NOMO-1 treated with DMSO at 0.1 percent for 48 hours (cell line): ENCODE data around the gene CCDC188.
A peak's percentile ranks its signal among the peaks of the same experiment; 100 is the strongest.
"Not testable (repeated sequence)": the region's sequence is repeated elsewhere in the genome, so short reads cannot be mapped to it uniquely, and the experiment has no call there.

ENCODE experiments used
- DNase-seq: peaks from one replicate; lab custom pipeline; 2025; ENCODE audit not compliant: unreplicated experiment; lab: John Stamatoyannopoulos, UW

CCDC188 gene

DNA sequence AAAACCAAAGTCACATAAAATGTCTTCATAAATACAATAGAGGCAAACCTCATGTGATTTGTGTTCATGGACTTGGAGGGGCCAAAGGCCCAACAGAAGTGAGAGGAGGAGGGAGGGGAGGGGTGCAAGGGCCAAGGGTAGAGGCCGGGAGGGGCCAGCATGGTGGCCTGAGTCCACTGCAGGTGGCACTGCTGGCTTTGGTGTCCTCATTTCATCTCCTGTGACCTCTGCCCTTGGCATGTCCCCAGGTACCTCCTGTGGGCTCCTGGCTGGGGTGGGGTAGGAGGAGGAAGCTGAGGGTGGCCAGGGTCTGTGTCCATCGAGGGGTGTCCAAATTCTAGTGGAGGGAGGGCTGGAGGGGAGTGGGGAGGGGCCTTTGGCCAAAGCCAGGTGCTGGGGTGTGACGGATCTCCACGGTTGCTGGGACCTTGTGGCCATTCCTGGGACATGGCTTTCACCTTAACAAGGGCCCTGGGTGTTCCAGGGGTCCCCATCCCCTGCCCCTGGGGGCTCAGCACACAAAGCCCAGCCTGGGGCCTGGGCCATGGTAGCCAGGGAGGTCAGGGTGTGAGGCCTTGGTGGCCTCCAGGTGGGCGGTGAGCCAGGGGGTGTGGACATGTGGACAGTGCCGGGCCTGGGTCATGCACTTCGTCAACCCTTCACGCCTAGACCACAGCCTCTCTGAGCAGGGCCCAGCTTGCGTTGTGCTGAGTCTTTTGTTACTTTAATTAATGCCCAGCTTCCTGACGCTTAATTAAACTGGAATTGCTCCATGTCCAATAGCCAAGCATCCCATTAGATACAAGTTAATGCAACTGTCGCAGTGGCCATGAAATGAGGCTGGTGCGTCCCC is 20.7 kb upstream of the CCDC188 start:
- DNase-seq: no peak

- no peak for DNase-seq
These were observed 19.3 kb upstream of the CCDC188 start for GRCh38 chr22:20170170-20170569.

DNA sequence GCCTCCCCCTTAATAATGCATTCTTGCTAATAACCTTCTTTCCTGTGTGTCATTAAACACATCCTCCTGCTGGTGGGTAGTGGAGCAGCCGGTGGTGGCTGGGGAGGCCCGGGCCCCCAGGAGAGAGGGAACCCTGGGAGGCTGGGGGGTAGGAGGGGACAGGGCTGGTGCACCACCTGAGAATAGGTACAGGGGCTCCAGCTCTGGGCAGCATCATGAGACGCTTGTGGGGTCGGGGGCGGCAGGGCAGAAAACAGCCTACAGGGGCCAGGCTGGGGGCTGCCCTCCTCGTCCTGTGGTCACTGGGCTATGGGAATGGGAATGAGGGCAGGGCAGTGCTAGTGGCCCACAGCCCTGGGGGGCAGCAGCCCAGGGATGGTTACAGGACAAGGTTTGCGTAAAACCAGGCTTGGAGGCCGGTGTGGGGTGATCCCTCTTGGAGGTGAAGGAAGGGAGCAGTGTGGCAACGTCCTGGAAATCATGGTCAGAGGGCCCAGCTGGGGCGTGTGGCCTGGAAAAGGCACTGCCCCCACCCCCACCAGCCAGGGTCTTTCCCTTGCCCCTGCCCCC is 18.5 kb upstream of the CCDC188 start:
- no peak for DNase-seq

DNA sequence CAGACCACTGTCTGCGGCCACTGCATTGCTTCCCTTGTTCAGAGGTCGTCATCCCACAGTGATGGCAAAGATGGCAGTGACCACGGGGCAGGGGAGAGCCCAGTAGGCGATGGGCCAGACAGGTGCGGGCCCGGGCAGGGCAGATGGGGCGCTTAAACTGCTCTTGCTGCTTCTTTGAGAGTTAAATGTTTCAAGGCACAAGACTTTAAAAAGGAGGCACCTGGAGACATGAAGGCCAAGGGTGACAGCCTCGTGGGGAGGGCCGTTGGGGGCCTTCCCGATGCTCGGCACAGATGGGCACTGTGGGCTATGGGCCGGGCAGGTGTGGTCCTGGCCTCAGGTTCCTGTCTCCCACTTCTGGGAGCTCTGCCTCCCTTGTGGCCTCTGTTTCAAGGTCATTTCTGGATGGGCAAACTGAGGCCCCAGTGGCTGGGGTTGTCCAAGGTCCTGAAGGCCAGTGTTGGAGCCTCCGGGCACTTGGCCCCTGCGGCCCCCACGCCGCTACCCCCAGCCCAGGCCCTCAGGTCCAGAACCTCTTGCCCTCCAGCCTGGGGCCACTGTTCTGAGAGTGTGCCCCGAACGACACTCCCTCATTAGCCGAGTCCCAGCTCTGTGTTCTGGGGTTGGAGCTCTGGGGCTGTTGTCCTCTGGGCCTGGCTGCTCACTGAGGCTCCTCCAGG is 16.9 kb upstream of the CCDC188 start:
- no peak for DNase-seq

DNA sequence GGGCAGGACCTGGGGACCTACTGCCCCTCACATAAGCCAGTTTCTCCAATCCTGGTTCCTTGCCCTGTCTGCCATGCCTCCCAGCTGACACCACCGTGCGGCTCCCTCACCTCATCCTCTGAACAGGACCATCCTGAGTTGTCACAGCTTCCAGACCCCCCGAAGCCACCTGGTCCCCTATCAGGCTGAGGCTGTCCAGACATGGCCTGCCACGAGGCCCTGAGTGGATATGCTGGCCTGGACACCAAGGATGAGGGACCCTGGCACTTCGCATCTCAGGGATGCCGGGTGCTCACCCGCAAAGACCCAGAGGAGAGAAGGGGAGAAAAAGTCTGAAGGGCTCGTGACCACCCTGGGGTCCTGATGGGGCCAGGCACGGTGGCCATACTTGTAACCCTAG is 15.8 kb upstream of the CCDC188 start:
- DNase-seq: no peak

- DNase-seq: no peak
These were observed 15.1 kb upstream of the CCDC188 start for GRCh38 chr22:20165913-20166312.

- DNase-seq: no peak
These were observed 14.6 kb upstream of the CCDC188 start for GRCh38 chr22:20165421-20165820.

DNA sequence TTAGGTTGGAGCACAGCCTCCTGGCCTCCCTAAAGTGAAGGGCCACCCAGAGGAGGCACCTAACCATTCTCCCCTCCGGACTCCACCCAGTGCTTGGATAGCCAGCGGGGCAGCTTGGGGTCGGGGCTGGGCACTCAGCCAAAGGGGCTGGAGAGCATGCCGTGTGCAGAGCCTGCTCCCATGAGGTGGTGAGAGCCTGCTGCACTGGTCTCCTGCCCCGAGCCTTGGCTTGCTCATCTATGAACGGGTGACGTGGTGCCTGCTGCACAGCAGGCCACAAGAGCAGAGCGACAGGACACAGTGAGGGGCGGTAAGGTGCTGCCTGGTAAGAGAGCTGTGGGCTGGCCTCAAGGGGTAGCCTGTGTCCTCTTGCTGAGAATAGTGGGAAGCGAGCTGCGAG is 14.0 kb upstream of the CCDC188 start:
- no peak for DNase-seq

- no peak for DNase-seq
These were observed 9.2 kb upstream of the CCDC188 start for GRCh38 chr22:20160041-20160440.

- DNase-seq: not testable (repeated sequence)
These were observed 8.7 kb upstream of the CCDC188 start for GRCh38 chr22:20159531-20159930.

GRCh38 chr22:20159076-20159475 is 8.2 kb upstream of the CCDC188 start:
- DNase-seq: no peak

- DNase-seq: no peak
These were observed 7.7 kb upstream of the CCDC188 start for GRCh38 chr22:20158391-20159036.

DNA sequence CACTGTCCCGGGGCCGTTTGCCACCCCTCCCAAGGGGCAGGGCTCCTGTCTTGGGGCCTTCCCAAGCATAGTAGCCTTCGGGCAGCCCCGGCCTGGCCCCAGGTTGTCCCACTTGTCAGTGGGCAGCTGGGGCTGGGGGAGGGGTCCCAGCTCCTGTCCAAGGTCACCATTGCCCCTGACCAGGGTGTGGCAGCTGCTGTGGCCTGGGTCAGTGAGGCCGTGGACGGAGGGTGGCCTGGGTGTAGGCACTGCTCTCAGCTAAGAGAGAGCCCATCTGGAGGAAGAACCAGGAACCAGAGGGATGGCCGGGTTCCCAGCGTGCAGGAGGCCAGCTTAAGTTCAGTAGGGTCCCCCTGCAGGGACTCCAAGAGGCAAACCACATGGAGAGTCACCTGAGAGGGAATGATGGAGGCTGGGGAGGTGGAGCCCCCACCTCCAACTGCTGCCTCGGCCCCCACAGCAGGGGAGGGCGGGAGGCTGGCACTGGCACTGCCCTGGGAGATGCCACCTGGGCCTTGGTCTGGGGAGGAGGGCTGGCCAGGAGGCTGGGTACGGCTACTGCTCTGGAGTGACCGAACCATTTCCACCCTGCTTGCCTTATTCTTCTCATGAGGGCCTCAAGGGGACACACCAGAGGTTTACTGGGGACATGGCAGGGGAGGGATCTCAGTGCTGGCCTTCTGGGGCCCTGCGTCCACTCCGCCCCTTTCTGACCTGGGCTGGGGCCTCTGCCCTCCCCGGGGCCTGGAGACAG is 6.8 kb upstream of the CCDC188 start:
- no peak for DNase-seq

- peak; percentile 52 for DNase-seq
These were observed 6.0 kb upstream of the CCDC188 start for GRCh38 chr22:20156611-20157429.

- no peak for DNase-seq
These were observed 5.2 kb upstream of the CCDC188 start for GRCh38 chr22:20156042-20156389.

- DNase-seq: peak; percentile 12
These were observed 4.6 kb upstream of the CCDC188 start for GRCh38 chr22:20155330-20156041.

GRCh38 chr22:20154602-20155187 is 3.8 kb upstream of the CCDC188 start:
- no peak for DNase-seq

DNA sequence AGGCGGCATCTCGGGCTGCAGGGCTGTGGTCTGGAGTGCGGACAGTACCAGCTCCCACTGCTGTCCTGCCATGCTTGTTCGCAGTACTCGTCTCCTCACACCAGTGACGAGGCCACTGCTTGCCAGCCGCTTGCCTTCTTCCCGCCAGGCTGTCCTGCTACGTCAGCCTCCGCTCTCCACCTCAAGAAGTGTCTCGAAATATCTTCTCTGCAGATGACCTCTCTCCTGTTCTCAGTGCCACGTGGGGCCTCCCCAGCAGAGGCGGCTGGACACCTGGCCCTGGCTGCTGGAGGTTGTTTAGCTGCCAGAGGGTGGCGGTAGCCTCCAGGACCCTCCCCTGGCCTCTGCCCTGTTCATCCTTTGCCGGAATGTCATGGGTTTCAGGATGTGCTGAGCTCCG is 3.1 kb upstream of the CCDC188 start:
- no peak for DNase-seq

- no peak for DNase-seq
These were observed 1.6 kb upstream of the CCDC188 start for GRCh38 chr22:20152464-20152890.
